ENCODE measurements around the gene PRUNE2.

GRCh38 chr9:76716085-76716672 lies 189.7 kb downstream of the PRUNE2 start:
- TF ChIP-seq POLR2A (IDR thresholded peaks at IDR 0.05) = no peak
- no peak for TF ChIP-seq CTCF (IDR thresholded peaks at IDR 0.05)
